CMK (cell line): ENCODE data around the gene SBF2.
"Not testable (repeated sequence)": the region's sequence is repeated elsewhere in the genome, so short reads cannot be mapped to it uniquely, and the experiment has no call there.

Experiments
- DNase-seq: peaks from one replicate; pipeline ENCODE4 v3.0.0-alpha.2; 2010; ENCODE audit warnings: low read depth

Gene SBF2

DNA sequence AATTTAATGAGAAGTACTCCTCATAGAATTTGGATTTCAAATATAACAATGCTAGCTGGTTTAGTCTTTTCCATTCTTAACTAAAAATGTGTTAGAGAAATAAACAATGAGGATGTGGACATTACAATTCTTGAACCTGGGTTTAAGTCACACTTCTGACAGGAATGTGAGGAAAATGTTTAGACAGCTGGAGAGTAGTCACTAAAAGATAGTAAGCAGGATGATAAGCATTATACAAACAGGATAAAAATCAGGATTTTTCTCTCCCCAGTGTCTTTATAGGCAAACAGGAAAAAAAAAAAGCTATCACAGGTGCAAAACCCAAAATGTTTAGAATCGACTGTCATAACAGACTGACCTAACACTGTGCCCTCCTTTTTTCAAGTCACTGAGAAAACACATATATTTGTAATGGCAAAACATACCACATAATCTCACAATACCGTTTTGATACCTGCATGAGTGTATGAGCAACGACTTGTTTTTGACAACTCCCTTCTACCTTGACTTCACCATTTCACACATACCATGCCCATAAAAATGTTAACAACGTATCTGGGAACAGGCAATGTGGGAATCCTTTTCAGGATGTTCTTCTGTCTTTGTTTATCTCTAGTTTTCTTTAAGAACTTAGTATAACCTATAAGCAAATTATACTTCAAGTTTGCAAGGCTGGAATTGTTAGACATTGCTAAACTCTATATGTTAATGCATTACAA, 242.0 kb downstream of the SBF2 start:
- no peak for DNase-seq

- DNase-seq = no peak
These were observed 243.5 kb downstream of the SBF2 start for GRCh38 chr11:10050561-10050960.

DNA sequence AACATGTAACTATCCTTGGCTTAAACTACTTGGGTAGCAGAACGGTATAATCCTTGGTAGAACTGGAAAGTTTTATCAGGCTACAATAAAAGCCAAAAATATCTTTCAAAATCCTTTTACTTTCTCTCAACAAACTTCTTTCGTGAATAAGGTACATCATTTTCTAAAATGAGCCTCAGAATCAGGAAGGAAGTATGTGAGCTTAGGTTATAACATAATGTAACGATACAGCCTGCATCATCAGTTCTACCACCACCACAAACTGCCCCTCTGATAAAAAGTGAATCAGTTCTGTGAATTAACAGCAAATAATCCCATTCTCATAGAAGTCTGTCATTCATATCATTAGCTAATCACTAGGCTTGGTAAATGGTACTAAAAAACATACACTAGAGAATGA, 244.3 kb downstream of the SBF2 start:
- DNase-seq = no peak

GRCh38 chr11:10048350-10048749, 245.7 kb downstream of the SBF2 start:
- no peak for DNase-seq

DNA sequence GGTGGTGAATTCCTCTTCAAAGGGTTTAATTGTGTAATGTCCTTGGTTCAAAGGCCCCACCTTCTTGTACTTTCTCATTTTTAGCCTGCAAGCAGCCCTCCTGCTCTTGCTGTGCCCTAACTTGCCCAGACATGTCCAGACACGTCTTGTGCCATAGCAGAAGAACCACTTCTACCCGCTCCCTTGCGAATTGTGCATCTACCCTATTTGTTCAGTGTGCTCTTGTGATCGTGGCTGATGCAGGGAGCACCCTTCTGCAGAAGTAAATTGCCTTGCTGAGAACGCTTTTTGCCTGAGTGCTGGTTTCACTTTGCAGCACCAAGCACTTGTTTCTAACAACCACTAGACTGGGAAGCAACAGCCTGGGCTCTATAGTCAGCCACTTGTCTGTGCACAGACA, 249.4 kb downstream of the SBF2 start:
- DNase-seq = no peak

DNA sequence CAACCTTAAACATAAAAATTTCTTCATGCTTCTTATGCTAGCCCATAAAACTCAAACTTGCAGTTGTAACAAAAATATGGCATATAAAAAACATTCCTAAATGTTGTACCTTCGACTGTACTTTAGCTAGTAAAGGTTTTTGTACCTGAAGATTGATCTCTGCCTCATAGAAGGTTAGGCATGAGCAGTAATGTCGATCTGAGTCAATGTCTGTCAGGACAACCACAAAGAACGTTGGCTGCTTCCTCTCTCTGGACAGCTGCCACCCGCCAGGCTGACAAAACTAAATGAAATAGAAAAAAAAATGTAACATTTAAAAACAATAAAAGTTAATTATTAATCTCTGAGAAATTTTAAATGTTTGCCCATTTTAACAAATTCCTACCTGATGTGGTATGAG, 251.3 kb downstream of the SBF2 start:
- no peak for DNase-seq

GRCh38 chr11:10041748-10042446, 252.1 kb downstream of the SBF2 start:
- DNase-seq = no peak

- DNase-seq = no peak
These were observed 252.7 kb downstream of the SBF2 start for GRCh38 chr11:10041332-10041731.

DNA sequence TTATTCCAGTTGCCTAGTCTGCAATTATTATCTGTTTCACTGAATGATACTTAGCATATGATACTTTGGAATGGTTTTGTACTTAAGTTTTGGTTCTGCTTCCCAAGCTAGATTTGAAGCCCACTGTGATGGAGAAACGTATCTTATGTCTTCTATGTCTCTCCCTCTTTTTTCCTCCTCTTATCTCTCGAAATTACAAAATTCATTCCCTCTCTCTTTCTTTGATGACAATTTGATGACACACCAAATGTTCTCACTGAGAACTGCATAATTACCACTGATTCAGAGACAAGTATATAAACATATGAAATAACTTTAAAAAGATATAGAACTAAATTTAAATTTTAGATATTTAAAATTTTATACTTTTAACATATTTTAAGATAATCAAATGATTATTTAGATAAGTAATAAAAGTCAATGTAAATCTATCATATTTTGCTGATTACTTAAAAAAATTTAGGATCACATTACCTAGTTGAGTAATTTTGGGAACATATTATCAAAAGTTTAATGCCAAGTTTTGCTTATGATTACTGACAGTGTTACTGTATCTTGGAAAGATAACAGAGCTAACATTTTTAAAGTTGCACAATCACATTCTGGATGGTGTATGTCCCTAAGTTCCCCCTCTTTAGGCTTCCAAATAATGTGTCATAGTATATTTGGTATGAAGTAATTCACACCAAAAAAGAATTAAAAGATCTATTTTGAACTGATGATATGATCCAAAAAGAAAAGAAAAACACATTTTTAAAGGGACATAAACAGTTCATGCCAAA, 255.3 kb downstream of the SBF2 start:
- no peak for DNase-seq

GRCh38 chr11:10035932-10036331, 258.1 kb downstream of the SBF2 start:
- not testable (repeated sequence) for DNase-seq

GRCh38 chr11:10032935-10033334, 261.1 kb downstream of the SBF2 start:
- no peak for DNase-seq

- no peak for DNase-seq
These were observed 263.9 kb downstream of the SBF2 start for GRCh38 chr11:10030122-10030490.

- DNase-seq = no peak
These were observed 264.5 kb downstream of the SBF2 start for GRCh38 chr11:10029386-10030121.

DNA sequence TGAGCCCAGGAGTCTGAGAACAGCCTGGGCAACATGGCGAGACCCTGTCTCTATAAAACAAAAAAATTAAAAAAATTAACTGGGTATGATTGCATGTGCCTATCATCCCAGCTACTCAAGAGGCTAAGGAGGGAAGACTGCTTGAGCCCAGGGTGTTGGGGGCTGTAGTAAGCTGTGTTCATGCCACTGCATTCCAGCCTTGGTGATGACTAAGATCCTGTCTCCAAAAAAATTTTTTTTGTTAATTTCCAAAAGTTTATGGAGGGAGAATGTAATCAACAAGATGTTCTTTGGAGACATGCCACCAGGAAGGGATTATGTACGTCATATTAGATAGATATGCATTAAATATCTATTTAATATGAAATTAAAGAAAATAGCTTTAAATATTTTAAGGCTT, 267.5 kb downstream of the SBF2 start:
- DNase-seq = no peak

GRCh38 chr11:10023212-10023611, 270.8 kb downstream of the SBF2 start:
- DNase-seq = no peak

GRCh38 chr11:10022764-10023163, 271.3 kb downstream of the SBF2 start:
- no peak for DNase-seq

DNA sequence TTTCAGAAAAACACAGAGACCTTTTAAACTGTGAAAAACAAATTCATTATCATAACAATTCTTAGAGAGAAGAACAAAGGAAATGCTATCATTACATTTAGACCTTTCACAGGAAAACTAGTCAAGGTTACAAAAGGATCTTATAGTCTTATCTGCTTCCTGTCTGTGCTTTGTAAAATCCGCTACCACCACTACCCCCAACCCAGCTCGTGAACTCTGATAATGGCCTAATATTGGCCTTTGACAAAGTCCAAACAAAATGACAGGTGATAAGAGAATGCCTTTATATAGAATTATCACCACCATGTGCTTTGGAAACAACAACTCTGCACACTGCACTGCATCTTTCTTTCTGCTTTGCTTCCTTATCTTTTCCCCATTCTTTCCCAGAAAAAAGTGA, 272.5 kb downstream of the SBF2 start:
- DNase-seq = peak; percentile 38

- peak; percentile 8 for DNase-seq
These were observed 273.9 kb downstream of the SBF2 start for GRCh38 chr11:10019906-10020682.

DNA sequence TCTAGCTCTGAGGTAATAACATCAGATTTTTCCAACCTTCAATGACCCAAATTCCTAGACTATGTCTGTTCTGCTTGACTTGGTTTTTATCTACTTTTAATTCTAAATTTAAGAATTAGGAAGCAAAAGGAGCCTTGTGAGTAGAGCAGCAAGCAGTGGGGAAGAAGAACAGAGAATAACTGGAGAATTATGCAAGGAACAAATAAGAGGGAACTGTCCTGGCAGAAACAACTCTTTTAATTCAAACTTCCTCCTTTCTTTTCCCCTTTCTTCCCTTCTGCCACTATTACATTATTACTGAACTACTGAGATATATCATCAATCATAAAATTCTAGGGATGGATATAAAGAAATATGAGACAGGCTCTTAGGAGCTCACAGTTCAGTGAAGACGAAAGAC, 276.1 kb downstream of the SBF2 start:
- DNase-seq = no peak

GRCh38 chr11:10017050-10017449, 277.0 kb downstream of the SBF2 start:
- DNase-seq = no peak

DNA sequence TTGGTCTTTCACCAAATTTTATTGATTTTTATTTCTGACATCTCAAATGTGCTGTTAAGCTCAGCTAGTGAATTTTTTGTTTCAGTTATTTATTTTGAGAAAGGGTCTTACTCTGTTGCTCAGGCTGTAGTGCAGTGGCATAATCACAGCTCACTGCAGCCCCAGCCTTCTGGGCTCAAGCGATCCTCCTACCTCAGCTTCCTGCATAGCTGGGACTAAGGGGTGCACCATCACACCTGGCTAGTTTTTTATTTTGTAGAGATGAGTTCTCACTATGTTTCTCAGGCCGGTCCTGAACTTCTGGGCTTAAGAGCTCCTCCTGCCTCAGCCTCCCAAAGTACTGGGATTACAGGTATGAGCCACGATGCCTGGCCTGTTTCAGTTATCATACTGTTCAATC, 282.0 kb downstream of the SBF2 start:
- DNase-seq = no peak
